T-helper 2 cell treated with Interferon-gamma antibody and Interleukin-4, amounts not matched to agents 5 μg/mL and 100 μg/mL, for 36 hours (primary cell): ENCODE measurements around the gene TNRC6B.
"Not testable (repeated sequence)": the region's sequence is repeated elsewhere in the genome, so short reads cannot be mapped to it uniquely, and the experiment has no call there.

ENCODE experiments used
- DNase-seq: peaks from one replicate; pipeline ENCODE4 v3.0.0; 2021; ENCODE audit warnings: low spot score
- H3K27ac Mint-ChIP-seq: one replicate; pipeline ENCODE4 v1.8.0; 2021; ENCODE audit warnings: mild to moderate bottlenecking, mixed read lengths
- H3K27me3 Mint-ChIP-seq: one replicate; pipeline ENCODE4 v1.8.0; 2021; ENCODE audit warnings: low read depth, mixed read lengths
- H3K36me3 Mint-ChIP-seq: one replicate; pipeline ENCODE4 v1.8.0; 2021; ENCODE audit warnings: low read depth, mixed read lengths
- H3K4me1 Mint-ChIP-seq: one replicate; pipeline ENCODE4 v1.8.0; 2021; ENCODE audit warnings: low read depth, mixed read lengths
- H3K4me3 Mint-ChIP-seq: one replicate; pipeline ENCODE4 v1.8.0; 2022; ENCODE audit warnings: mild to moderate bottlenecking, moderate library complexity, mixed read lengths
- H3K9me3 Mint-ChIP-seq: one replicate; pipeline ENCODE4 v1.8.0; 2021; ENCODE audit warnings: mixed read lengths

Gene TNRC6B

DNA sequence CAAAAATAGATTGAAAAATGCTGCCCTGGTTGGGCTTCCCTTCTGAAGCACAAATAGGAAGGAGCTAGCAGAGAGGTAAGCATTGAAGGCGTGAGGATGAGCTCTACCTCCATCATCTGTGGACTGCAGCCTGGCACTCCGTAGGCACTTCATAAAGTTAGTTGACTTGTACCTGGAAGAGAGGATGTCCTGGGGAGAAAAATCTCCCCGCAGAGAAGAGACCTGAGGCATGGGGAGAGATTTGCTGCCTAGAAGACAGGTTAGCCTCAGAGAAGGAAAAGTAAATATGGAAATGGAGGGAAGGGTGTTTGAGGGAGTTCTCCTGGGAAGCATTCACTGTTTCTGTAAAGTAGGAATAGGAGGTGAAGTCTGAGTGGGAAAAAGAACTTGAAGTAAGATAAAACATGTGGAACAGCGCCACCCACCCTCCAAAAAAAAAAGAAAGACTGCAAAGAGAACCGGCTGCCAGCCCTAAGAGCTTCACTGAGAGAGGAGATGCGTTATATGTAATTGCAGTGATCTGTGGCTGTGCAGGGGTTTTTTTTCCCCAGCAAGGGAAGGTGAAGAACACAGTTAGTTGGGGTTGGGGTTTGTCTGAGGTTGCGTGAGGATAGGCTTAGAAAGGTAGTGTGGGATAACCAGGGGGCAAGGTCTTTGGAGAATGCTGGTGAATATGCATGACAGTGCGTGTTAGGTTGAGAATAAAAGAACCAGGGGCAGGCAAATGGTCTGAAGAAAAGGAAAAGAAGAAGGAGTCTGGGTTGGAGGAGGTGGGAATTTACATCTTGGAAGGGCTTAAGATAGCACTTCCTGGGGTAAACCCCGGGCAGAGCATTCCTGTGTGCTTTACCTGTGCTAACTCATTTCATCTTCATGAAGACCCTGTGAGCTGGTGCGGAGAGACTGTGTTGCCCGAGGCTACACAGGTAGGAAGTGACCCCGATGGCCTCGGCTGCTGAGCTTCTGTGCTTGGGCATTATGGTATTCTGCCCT, 16.0 kb downstream of the TNRC6B start:
- peaks cover 8% of the 10 kb centered on the region for H3K36me3 Mint-ChIP-seq
- DNase-seq = no peak
- no peak overlapping the region for H3K4me3 Mint-ChIP-seq
- H3K9me3 Mint-ChIP-seq = no peaks in the 10 kb centered on the region
- peak overlapping the region; percentile 8 for H3K27ac Mint-ChIP-seq
- no peaks in the 10 kb centered on the region for H3K27me3 Mint-ChIP-seq
- H3K4me1 Mint-ChIP-seq = peaks cover 24% of the 10 kb centered on the region

DNA sequence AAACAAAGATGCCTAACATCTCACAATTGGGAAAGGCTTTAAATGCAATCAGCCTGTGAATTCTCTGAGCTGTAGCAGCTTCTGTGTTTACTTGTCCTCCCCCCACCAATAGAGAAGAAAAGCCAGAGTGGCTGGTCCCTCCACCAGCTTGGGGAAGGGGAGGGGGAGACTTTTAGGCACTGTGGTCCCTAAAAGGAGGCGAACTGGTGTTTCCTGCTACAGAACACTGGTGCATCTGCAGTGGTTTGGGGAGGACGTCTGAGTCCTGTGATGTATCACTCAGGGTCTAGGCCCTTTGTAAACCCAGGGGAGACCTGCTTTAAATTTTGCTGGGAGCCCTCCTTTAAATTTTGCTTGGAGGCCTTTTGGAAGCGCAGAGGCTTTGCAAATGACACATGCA, 16.9 kb downstream of the TNRC6B start:
- Mint-ChIP-seq H3K36me3 (peaks cover 12% of the 10 kb centered on the region), H3K27me3 (no peaks in the 10 kb centered on the region), H3K4me1 (peaks cover 28% of the 10 kb centered on the region), H3K27ac (no peak overlapping the region), H3K4me3 (no peak overlapping the region), H3K9me3 (no peaks in the 10 kb centered on the region)
- no peak for DNase-seq

DNA sequence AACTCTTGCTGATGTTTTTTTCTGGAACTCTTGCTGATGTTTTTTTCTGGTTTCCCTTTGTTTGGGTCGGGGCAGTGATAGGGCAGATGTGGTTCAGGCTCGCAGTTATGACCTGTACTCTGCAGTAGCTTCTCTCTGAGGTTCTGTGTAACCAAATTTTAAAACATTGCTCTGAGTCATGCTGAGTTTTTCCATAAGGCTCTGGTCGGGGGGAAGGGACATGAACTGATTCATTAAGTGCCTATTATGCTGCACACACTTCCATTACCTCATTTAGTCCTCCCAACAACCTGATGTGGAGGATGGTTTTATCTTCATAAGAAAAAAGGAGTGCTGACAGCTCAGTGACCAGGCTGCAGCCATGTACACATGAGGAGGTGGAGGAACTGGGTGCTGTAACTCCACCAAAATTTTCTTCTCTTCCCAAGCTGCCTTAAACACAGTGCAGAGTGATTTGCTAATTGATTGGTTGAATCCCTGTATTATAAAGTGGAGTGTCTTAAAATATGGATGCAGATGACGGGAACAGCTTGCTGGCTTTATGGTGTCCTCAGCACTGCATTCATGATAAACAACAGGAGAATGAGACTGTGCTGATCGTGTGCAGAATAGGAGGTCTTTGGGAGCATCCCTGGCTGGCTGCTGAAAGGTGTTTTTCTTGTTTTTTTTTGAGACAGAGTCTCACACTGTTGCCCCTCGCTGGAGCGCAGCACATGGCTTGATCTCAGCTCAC, 19.1 kb downstream of the TNRC6B start:
- H3K4me1 Mint-ChIP-seq = peaks cover 22% of the 10 kb centered on the region
- H3K9me3 Mint-ChIP-seq = no peaks in the 10 kb centered on the region
- peak overlapping the region; percentile 21 for H3K27ac Mint-ChIP-seq
- no peak overlapping the region for H3K4me3 Mint-ChIP-seq
- H3K27me3 Mint-ChIP-seq = no peaks in the 10 kb centered on the region
- H3K36me3 Mint-ChIP-seq = peaks cover 7% of the 10 kb centered on the region
- peak; percentile 67 for DNase-seq

DNA sequence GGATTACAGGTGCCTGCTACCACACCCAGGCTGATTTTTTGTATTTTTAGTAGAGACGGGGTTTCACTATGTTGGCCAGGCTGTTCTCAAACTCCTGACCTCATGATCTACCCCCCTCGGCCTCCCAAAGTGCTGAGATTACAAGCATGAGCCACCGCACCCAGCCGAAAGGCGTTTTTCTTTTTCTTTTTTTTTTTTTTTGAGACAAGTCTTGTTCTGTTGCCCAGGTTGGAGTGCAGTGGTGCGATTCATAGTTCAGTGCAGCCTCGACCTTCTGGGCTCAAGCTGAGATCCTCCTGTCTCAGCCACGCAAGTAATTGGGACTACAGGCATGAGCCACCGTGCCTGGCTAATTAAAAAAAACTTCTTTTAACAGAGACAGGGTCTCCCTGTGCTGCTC, 19.7 kb downstream of the TNRC6B start:
- not testable (repeated sequence) for H3K36me3 Mint-ChIP-seq, H3K27me3 Mint-ChIP-seq, H3K27ac Mint-ChIP-seq, DNase-seq, H3K4me3 Mint-ChIP-seq, H3K9me3 Mint-ChIP-seq
- peaks cover 23% of the 10 kb centered on the region for H3K4me1 Mint-ChIP-seq

DNA sequence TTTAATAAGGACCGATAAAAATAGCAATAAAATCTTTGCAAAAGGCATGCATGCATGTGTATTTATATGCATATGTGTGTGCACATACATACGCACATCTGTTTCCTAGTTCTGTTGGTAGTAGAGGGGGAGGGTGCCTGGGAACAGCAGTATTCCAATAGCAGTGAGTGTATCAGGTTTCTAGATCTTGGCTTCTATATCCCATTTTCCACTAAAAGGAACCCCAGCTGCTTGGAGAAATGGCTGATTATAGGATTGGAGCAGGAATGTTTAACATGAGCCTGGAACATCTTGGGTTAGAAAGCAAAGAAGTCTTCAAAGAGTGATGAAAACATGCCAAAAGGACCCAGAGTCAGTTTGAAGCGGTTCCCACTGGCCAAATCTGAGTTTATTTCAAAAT, 21.0 kb downstream of the TNRC6B start:
- Mint-ChIP-seq H3K4me3 (no peak overlapping the region), H3K27me3 (no peaks in the 10 kb centered on the region), H3K27ac (no peak overlapping the region), H3K4me1 (peaks cover 29% of the 10 kb centered on the region), H3K36me3 (peaks cover 10% of the 10 kb centered on the region), H3K9me3 (no peaks in the 10 kb centered on the region)
- no peak for DNase-seq

DNA sequence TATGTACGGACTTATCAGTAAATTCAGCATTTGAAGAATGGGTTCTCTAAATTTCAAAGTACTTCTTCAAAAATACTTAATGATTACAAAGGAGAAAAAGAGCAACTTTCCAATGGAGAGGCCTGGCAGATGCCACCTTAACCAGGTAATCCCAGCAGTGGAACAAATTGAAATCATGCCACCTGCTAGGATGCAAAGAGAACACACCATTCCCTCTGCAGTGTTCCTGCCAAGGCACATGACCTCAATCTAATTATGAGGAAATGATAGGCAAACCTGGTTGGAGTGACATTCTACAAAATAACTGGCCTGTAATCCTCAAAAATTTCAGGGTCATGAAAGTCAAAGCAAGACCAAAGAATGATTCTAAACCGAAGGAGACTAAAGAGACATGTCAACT, 21.5 kb downstream of the TNRC6B start:
- Mint-ChIP-seq H3K27me3 (no peaks in the 10 kb centered on the region), H3K4me1 (peaks cover 31% of the 10 kb centered on the region), H3K4me3 (no peak overlapping the region), H3K9me3 (no peaks in the 10 kb centered on the region), H3K27ac (no peak overlapping the region), H3K36me3 (peaks cover 8% of the 10 kb centered on the region)
- DNase-seq = no peak

DNA sequence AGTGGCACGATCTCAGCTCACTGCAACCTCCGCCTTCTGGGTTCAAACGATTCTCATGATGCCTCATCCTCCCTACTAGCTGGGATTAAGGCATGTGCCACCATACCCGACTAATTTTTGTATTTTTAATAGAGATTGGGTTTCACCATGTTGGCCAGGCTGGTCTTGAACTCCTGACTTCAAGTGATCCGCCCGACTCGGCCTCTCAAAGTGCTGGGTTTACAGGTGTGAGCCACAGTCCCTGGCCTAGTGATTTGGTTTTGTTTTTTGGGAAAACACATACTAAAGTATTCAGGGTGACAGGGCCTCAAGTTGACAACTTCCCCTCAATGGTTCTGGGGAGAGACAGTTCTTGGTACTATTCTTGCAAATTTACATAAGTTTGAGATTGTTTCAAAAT, 22.1 kb downstream of the TNRC6B start:
- no peak overlapping the region for H3K27ac Mint-ChIP-seq
- DNase-seq = no peak
- no peak overlapping the region for H3K4me3 Mint-ChIP-seq
- H3K4me1 Mint-ChIP-seq = peaks cover 35% of the 10 kb centered on the region
- no peaks in the 10 kb centered on the region for H3K27me3 Mint-ChIP-seq
- H3K9me3 Mint-ChIP-seq = no peaks in the 10 kb centered on the region
- peaks cover 8% of the 10 kb centered on the region for H3K36me3 Mint-ChIP-seq

DNA sequence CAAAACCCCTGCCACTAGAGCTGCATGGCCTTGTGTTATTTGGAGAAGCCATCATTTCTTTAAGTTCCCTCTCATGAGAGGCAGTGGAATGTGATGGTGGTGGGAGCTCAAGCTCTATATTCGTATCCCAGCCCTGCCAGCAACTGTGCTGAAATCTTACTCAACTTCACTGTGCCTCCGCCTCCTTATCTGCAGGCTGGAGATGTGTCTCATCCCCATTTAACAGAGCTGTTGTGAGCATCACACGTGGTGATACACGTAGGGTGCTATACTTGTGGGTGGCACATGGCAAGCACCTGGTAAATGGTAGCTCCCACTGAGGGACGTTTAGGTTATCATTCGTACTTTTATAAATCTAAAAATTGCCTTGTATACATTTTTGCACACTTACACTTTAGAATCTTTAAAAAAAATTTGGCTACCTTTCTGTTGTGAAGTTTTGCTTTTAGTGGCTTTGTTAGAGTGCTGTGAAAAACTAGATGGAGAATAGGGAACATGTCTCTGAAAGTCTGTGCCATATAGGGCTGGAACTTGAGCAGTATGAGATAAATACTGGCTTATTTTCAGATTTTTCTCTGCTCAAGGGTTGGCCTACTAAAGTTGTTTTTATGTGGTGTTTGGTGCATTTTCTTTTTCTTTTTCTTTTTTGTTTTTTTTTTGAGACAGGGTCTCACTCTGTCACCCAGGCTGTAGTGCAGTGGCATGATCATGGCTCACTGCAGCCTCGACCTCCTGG, 23.2 kb downstream of the TNRC6B start:
- Mint-ChIP-seq H3K27me3 (no peaks in the 10 kb centered on the region), H3K36me3 (peaks cover 8% of the 10 kb centered on the region), H3K27ac (no peak overlapping the region), H3K4me3 (no peak overlapping the region), H3K9me3 (no peaks in the 10 kb centered on the region), H3K4me1 (peaks cover 35% of the 10 kb centered on the region)
- no peak for DNase-seq

DNA sequence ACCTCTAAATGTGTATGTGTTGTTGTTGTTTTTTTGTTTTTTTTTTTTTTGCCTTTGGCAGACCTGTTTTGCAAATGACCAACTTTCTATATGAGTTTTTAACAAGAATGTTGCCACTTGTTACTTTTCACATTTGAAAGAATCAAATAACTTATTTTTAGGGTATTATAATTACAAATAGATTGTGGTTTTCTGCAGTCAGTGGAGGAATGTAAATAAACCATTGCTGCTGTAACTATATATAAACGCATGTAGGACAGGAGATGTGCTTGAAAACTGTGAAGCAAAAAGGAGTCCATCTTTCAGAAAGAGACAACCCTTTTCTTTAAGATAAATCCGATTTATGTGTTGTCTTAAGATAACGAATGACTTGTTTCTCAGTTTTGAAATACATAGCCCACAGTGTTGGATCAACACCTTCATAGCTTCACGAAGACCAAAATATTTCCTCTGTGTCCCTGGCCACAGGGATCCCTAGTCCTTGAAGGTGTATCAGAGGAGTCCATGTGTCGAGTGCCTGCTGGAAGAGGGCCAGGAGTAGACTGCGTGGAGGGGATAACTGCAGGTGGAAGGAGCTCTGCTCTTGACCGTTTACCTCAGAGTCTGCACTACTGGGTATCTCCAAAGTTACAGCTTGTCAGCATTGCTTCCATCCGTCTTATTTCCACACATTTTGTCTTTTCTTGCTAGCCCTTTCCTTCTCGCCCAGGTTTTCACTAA, 24.7 kb downstream of the TNRC6B start:
- no peaks in the 10 kb centered on the region for H3K27me3 Mint-ChIP-seq
- no peak overlapping the region for H3K27ac Mint-ChIP-seq
- DNase-seq = no peak
- peaks cover 35% of the 10 kb centered on the region for H3K4me1 Mint-ChIP-seq
- peaks cover 10% of the 10 kb centered on the region for H3K36me3 Mint-ChIP-seq
- H3K9me3 Mint-ChIP-seq = no peaks in the 10 kb centered on the region
- H3K4me3 Mint-ChIP-seq = no peak overlapping the region

DNA sequence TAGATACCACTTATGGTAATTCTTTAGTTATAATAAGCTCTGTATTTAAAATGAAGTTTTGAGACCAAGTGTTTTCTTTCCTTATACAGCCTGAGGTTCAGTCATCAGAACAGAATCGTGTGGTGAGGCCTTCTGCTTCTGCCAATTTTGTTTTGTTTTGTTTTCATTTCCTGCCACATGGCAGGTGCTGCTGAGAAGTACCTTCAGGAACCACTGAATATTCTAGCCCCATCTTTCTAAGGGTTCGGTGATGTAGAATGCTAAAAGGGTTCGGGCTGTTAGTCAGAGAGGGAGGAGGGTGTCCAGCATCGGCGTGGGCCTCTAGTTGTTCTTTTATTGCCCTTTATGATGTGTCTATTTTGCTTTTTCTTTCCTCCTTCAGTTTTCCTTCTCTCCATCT, 25.8 kb downstream of the TNRC6B start:
- H3K4me1 Mint-ChIP-seq = peaks cover 38% of the 10 kb centered on the region

DNA sequence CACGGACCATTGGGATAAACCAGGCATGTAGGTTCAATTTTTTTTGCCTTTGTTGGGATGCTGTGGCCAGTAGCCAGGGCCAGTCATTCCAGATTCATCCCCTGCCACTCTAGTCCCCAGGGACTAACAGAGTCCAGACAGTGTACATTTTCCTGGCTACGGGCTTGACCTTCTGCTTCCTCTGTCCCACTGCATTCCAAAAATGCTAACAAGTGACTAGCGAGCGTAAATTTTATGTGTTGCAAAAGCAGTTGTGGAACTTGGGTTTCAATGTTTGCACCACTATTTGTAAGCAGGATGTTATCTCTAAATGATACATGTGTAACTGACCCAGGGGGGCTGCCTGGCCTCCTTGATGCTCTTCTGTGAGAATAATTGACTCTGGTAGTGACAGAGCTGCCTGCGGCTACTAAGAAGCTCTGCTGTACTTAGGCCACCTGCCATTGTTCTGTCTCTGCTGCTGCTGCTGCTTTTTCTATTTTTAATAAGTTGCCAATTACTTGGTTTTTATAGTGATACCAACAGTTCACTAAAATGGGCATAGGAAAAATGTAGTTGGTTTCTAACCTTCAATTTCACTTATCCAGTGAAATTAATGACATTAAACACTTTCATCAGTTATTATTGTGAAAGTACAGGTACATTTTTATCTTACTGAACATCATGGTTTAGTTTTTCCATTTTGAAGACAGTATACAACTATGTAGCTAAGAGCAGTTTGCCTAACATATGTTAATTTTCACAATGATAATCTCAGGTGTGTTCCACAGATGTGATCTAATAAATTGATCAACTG, 26.8 kb downstream of the TNRC6B start:
- Mint-ChIP-seq H3K27ac (no peak overlapping the region), H3K9me3 (no peaks in the 10 kb centered on the region), H3K36me3 (peaks cover 7% of the 10 kb centered on the region), H3K4me3 (no peak overlapping the region), H3K27me3 (no peaks in the 10 kb centered on the region), H3K4me1 (peaks cover 41% of the 10 kb centered on the region)
- no peak for DNase-seq

More for the DNA sequence above, 25.8 kb downstream of the TNRC6B start:
- Mint-ChIP-seq H3K36me3 (peaks cover 10% of the 10 kb centered on the region), H3K27me3 (no peaks in the 10 kb centered on the region), H3K27ac (peak overlapping the region; percentile 72), H3K9me3 (no peaks in the 10 kb centered on the region), H3K4me3 (peak overlapping the region; percentile 65)
- peak; percentile 26 for DNase-seq

DNA sequence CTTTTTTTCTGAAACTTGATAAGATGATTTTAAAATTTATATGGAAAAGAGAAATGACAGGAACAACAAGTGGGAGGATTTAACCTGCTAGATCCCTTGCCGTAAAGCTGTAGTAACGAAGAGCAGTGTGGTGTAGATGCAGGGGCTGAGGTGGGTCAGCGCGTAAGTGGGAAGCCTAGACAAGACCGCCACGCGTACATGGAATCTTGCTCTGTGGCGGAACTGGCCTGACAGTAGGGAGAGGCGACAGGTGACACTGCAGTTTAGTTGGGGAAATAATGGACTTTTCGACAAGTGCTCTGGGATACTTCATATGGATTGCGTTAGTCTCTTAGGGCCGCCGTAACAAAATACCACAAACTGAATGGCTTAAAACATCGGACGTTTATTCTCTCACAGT, 28.8 kb downstream of the TNRC6B start:
- peaks cover 55% of the 10 kb centered on the region for H3K4me1 Mint-ChIP-seq
- H3K27ac Mint-ChIP-seq = no peak overlapping the region
- no peaks in the 10 kb centered on the region for H3K27me3 Mint-ChIP-seq
- DNase-seq = no peak
- H3K4me3 Mint-ChIP-seq = no peak overlapping the region
- no peaks in the 10 kb centered on the region for H3K9me3 Mint-ChIP-seq
- H3K36me3 Mint-ChIP-seq = peaks cover 6% of the 10 kb centered on the region

DNA sequence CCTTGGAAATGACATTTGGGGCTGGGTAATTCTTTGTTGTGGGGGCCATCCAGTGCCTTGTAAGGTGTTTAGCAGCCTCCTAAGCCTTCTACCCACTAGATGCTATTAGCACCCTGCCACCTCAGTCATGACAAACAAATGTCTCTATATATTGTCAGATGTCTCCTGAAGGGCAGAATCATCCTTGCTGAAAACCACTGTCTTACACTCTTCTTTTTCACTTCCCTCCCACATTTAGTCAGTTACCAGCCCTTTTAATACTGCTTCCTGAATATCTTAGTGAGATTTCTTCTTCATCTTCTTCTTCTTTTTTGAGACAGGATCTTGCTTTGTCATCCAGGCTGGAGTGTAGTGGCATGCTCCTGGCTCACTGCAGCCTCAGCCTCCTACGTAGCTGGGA, 33.1 kb downstream of the TNRC6B start:
- H3K4me1 Mint-ChIP-seq = peaks cover 59% of the 10 kb centered on the region
- DNase-seq = no peak
- H3K4me3 Mint-ChIP-seq = peak overlapping the region; percentile 17
- peaks cover 7% of the 10 kb centered on the region for H3K36me3 Mint-ChIP-seq
- H3K27me3 Mint-ChIP-seq = no peaks in the 10 kb centered on the region
- H3K9me3 Mint-ChIP-seq = no peaks in the 10 kb centered on the region
- peak overlapping the region; percentile 24 for H3K27ac Mint-ChIP-seq
